ENCODE data around the gene HAUS7.

DNA sequence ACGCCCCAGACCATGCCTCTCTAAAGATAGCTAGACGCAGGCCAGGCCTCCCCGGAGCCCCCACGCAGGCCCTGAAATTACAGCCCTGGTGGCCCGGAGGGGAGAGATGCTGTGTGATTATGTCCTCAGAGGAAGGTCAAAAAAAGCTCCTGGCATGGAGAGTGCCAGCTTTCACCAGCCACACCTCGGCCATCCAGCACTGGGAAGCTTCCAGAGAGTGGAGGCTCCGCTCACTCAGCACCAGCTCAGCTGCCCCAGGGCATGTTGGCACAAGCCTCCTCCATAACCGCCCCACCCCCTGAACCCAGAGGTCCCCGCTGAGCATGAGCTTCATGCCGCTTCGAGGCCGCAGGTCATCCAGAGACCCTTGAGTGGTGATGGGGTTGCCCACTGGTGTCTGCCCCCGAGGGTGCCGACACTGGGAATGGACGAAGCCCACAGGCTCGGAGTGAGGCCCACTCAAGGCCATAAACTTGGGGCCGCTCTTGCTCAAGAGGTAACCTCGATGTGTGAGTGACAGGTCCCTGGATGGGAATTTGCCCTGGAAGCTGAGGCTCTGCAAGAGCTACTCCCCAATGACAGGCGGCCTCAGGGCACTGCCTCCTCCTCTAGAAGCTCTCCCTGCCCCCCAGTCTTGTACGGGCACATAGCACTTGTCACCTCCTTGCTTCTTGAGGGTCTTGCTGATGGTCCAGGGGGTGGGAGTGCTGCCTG is 20.0 kb upstream of the HAUS7 start:
- TF ChIP-seq, protein P1, sequence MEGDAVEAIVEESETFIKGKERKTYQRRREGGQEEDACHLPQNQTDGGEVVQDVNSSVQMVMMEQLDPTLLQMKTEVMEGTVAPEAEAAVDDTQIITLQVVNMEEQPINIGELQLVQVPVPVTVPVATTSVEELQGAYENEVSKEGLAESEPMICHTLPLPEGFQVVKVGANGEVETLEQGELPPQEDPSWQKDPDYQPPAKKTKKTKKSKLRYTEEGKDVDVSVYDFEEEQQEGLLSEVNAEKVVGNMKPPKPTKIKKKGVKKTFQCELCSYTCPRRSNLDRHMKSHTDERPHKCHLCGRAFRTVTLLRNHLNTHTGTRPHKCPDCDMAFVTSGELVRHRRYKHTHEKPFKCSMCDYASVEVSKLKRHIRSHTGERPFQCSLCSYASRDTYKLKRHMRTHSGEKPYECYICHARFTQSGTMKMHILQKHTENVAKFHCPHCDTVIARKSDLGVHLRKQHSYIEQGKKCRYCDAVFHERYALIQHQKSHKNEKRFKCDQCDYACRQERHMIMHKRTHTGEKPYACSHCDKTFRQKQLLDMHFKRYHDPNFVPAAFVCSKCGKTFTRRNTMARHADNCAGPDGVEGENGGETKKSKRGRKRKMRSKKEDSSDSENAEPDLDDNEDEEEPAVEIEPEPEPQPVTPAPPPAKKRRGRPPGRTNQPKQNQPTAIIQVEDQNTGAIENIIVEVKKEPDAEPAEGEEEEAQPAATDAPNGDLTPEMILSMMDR (IDR thresholded peaks at IDR 0.05): no peak
- TF ChIP-seq POLR2AphosphoS5 (IDR thresholded peaks at IDR 0.05) (no peak), POLR2A (IDR thresholded peaks at IDR 0.05) (no peak)

Measured in breast epithelium (tissue), 3 donors.